ENCODE measurements around the gene DNM3. TPM values are rescaled to one million over a fixed set of nuclear protein-coding genes. Genes with fewer than 3 reads are reported as not detected.

The DNM3 gene
- polyA plus RNA-seq, 3 donors = 0.15 TPM; not detected in 2

GRCh38 chr1:172411791-172412338, 570.6 kb downstream of the DNM3 start:
- no peaks in the 10 kb centered on the region for H3K36me3 ChIP-seq (replicated peaks in 1 of 2; ENCODE audit: control insufficient read depth in 1 of 2, insufficient read depth in 2 of 2, low read length in 2 of 2)
- H3K9me3 ChIP-seq (replicated peaks in 1 of 2; ENCODE audit: control insufficient read depth in 1 of 2, insufficient read depth in 1 of 2, low read length in 2 of 2) = no peaks in the 10 kb centered on the region
- intact Hi-C loops (cut with micrococcal nuclease) = no loop called here
- H3K9ac ChIP-seq (ENCODE audit: insufficient read depth, low read length, poor library complexity, severe bottlenecking) = no peak overlapping the region
- Mint-ChIP-seq H3K9me3 (no peaks in the 10 kb centered on the region), H3K4me3 (no peak overlapping the region), H3K27ac (no peak overlapping the region), H3K4me1 (no peaks in the 10 kb centered on the region), H3K36me3 (no peaks in the 10 kb centered on the region), H3K27me3 (ENCODE audit: low read depth in 3 of 3) (peaks cover 0 to 3% (median 1%) of the 10 kb centered on the region in 3 donors)
- H4K20me1 ChIP-seq (ENCODE audit: insufficient read depth, low read length) = no peaks in the 10 kb centered on the region
- no peak overlapping the region for H2AFZ ChIP-seq (ENCODE audit: insufficient read depth, low read depth, low read length, poor library complexity, severe bottlenecking)
- WGBS (ENCODE audit: insufficient coverage) = no CpG with 5 or more reads among the region's 2 CpGs
- no peak overlapping the region for H3K4me3 ChIP-seq (replicated peaks in 1 of 3; ENCODE audit: low read depth in 2 of 3, low read length in 3 of 3)
- no peak for DNase-seq
- no peaks in the 10 kb centered on the region for H3K27me3 ChIP-seq (ENCODE audit: control insufficient read depth in 2 of 2, insufficient read depth in 2 of 2, low read length in 2 of 2)
- H3K4me1 ChIP-seq (ENCODE audit: control insufficient read depth in 1 of 2, insufficient read depth in 2 of 2, low read length in 2 of 2) = no peaks in the 10 kb centered on the region
- TF ChIP-seq CTCF (IDR thresholded peaks at IDR 0.05) = no peak
- H3K79me2 ChIP-seq (ENCODE audit: insufficient read depth, low read length) = no peaks in the 10 kb centered on the region
- H3K4me2 ChIP-seq (replicated peaks; ENCODE audit: extremely low read depth, low read length, poor library complexity, severe bottlenecking) = no peak overlapping the region
- no peak overlapping the region for H3K27ac ChIP-seq (ENCODE audit: low read depth in 1 of 2, low read length in 2 of 2)

GRCh38 chr1:172414331-172414730, 573.0 kb downstream of the DNM3 start:
- no peaks in the 10 kb centered on the region for H3K9me3 ChIP-seq (replicated peaks in 1 of 2; ENCODE audit: control insufficient read depth in 1 of 2, insufficient read depth in 1 of 2, low read length in 2 of 2)
- H3K27me3 ChIP-seq (ENCODE audit: control insufficient read depth in 2 of 2, insufficient read depth in 2 of 2, low read length in 2 of 2) = no peaks in the 10 kb centered on the region

More at GRCh38 chr1:172414331-172414730, 573.0 kb downstream of the DNM3 start:
- H3K4me3 Mint-ChIP-seq = no peak overlapping the region
- H3K27ac ChIP-seq (ENCODE audit: low read depth in 1 of 2, low read length in 2 of 2) = no peak overlapping the region
- intact Hi-C loops (cut with micrococcal nuclease) = no loop called here
- no peaks in the 10 kb centered on the region for H3K9me3 Mint-ChIP-seq
- H4K20me1 ChIP-seq (ENCODE audit: insufficient read depth, low read length) = no peaks in the 10 kb centered on the region
- no peaks in the 10 kb centered on the region for H3K4me1 Mint-ChIP-seq
- H3K79me2 ChIP-seq (ENCODE audit: insufficient read depth, low read length) = no peaks in the 10 kb centered on the region
- no peaks in the 10 kb centered on the region for H3K36me3 Mint-ChIP-seq
- no peaks in the 10 kb centered on the region for H3K4me1 ChIP-seq (ENCODE audit: control insufficient read depth in 1 of 2, insufficient read depth in 2 of 2, low read length in 2 of 2)
- H3K4me2 ChIP-seq (replicated peaks; ENCODE audit: extremely low read depth, low read length, poor library complexity, severe bottlenecking) = no peak overlapping the region
- H3K4me3 ChIP-seq (replicated peaks in 1 of 3; ENCODE audit: low read depth in 2 of 3, low read length in 3 of 3) = no peak overlapping the region
- no peak overlapping the region for H3K27ac Mint-ChIP-seq
- no peak overlapping the region for H3K9ac ChIP-seq (ENCODE audit: insufficient read depth, low read length, poor library complexity, severe bottlenecking)
- no peaks in the 10 kb centered on the region for H3K36me3 ChIP-seq (replicated peaks in 1 of 2; ENCODE audit: control insufficient read depth in 1 of 2, insufficient read depth in 2 of 2, low read length in 2 of 2)
- H3K27me3 Mint-ChIP-seq (ENCODE audit: low read depth in 3 of 3) = peaks cover 0 to 3% (median 1%) of the 10 kb centered on the region in 3 donors
- no peak overlapping the region for H2AFZ ChIP-seq (ENCODE audit: insufficient read depth, low read depth, low read length, poor library complexity, severe bottlenecking)
- no peak for TF ChIP-seq CTCF (IDR thresholded peaks at IDR 0.05)
- DNase-seq = no peak
